ENCODE results near the gene ELF5.

Gene ELF5

GRCh38 chr11:34480314-34480713, 33.3 kb downstream of the ELF5 start:
- DNase-seq (ENCODE audit: low read depth, low spot score) = no peak
- in situ Hi-C loops (cut with HindIII; ENCODE audit: low sequenced_read_pairs) = no loop called here
- no peak for TF ChIP-seq CTCF (IDR thresholded peaks at IDR 0.05; ENCODE audit: low read depth, low read length)
- no peak overlapping the region for H3K4me3 ChIP-seq (ENCODE audit: low read depth, low read length)

- TF ChIP-seq CTCF (IDR thresholded peaks at IDR 0.05; ENCODE audit: low read depth, low read length) = no peak
- in situ Hi-C loops (cut with HindIII; ENCODE audit: low sequenced_read_pairs) = no loop called here
- DNase-seq (ENCODE audit: low read depth, low spot score) = no peak
- H3K4me3 ChIP-seq (ENCODE audit: low read depth, low read length) = no peak overlapping the region
Measured at GRCh38 chr11:34478845-34479663, 34.5 kb downstream of the ELF5 start.

GRCh38 chr11:34476849-34477248, 36.7 kb downstream of the ELF5 start:
- TF ChIP-seq CTCF (IDR thresholded peaks at IDR 0.05; ENCODE audit: low read depth, low read length) = no peak
- no peak overlapping the region for H3K4me3 ChIP-seq (ENCODE audit: low read depth, low read length)
- in situ Hi-C loops (cut with HindIII; ENCODE audit: low sequenced_read_pairs) = no loop called here
- no peak for DNase-seq (ENCODE audit: low read depth, low spot score)

- no peak overlapping the region for H3K4me3 ChIP-seq (ENCODE audit: low read depth, low read length)
- no peak for TF ChIP-seq CTCF (IDR thresholded peaks at IDR 0.05; ENCODE audit: low read depth, low read length)
- DNase-seq (ENCODE audit: low read depth, low spot score) = no peak
- in situ Hi-C loops (cut with HindIII; ENCODE audit: low sequenced_read_pairs) = no loop called here
Measured at GRCh38 chr11:34475656-34476055, 37.9 kb downstream of the ELF5 start.

- no peak for TF ChIP-seq CTCF (IDR thresholded peaks at IDR 0.05; ENCODE audit: low read depth, low read length)
- no peak overlapping the region for H3K4me3 ChIP-seq (ENCODE audit: low read depth, low read length)
- DNase-seq (ENCODE audit: low read depth, low spot score) = no peak
- in situ Hi-C loops (cut with HindIII; ENCODE audit: low sequenced_read_pairs) = no loop called here
Measured at GRCh38 chr11:34473603-34474169, 39.9 kb downstream of the ELF5 start.

GRCh38 chr11:34468209-34468841, 45.3 kb downstream of the ELF5 start:
- no peak overlapping the region for H3K4me3 ChIP-seq (ENCODE audit: low read depth, low read length)
- peak; percentile 34 for DNase-seq (ENCODE audit: low read depth, low spot score)
- peak; percentile 71 for TF ChIP-seq CTCF (IDR thresholded peaks at IDR 0.05; ENCODE audit: low read depth, low read length)
- in situ Hi-C loops (cut with HindIII; ENCODE audit: low sequenced_read_pairs) = no loop called here
